Psoas muscle (tissue), 8 donors: ENCODE data around the gene GMFB. TPM values are rescaled to one million over a fixed set of nuclear protein-coding genes. Genes with fewer than 3 reads are reported as not detected.
"Not testable (repeated sequence)": the region's sequence is repeated elsewhere in the genome, so short reads cannot be mapped to it uniquely, and the experiment has no call there.

Experiments
- ATAC-seq, 4 donors: fragments of 200-7000 bp; cut with Tn5 transposase; one replicate each; pipeline ENCODE4 v1.9.1; 2020; ENCODE audit warnings: moderate library complexity in 3 of 4, mild to moderate bottlenecking in 2 of 4
- DNase-seq, 2 donors: peaks; one replicate each; pipeline ENCODE4 v3.0.0-alpha.2; 2020
- H3K27ac ChIP-seq: fragments of 200-600 bp; one replicate; pipeline ENCODE4 v1.8.0; 2022
- H3K27me3 ChIP-seq, 3 donors: fragments of 200-600 bp in 1 of 3; one replicate each; pipeline versions ENCODE4 v1.6.1 to v1.8.0; 2013 to 2022; ENCODE audit warnings: low read length in 2 of 3, mild to moderate bottlenecking in 2 of 3, moderate library complexity in 1 of 3; ENCODE audit not compliant: insufficient read depth in 3 of 3
- H3K36me3 ChIP-seq, 2 donors: fragments of 200-600 bp in 1 of 2; one replicate each; pipeline versions ENCODE4 v1.6.1 to v1.8.0; 2013 to 2022; ENCODE audit warnings: low read depth in 1 of 2, mild to moderate bottlenecking in 1 of 2, moderate library complexity in 1 of 2; ENCODE audit not compliant: insufficient read depth in 1 of 2
- H3K4me1 ChIP-seq: fragments of 200-600 bp; one replicate; pipeline ENCODE4 v1.8.0; 2022
- H3K4me3 ChIP-seq: fragments of 200-600 bp; one replicate; pipeline ENCODE4 v1.8.0; 2022; ENCODE audit warnings: mild to moderate bottlenecking
- H3K9me3 ChIP-seq: fragments of 200-600 bp; one replicate; pipeline ENCODE4 v1.8.0; 2022
- CTCF ChIP-seq: fragments of 200-600 bp; IDR thresholded peaks from one replicate; pipeline ENCODE4 v1.8.0; 2022; ENCODE audit warnings: antibody characterized with exemption
- WGBS, 3 donors: extraction: QIAGEN DNeasy Blood & Tissue Kit; methylation state at CpG; one replicate each; pipeline versions ENCODE4 v1.1.6 to v1.1.7; 2013; 5-methylcytosine and 5-hydroxymethylcytosine counted together
- intact Hi-C, 2 donors: fragments of 100-400 bp; cut with DNase I; formaldehyde crosslinking; loops; one replicate each; pipeline versions ENCODE4 v1.11.0 to v1.14.2; 2022
- polyA plus RNA-seq, 3 donors: library from polyadenylated mRNA; stranded (reverse); fragments of 200-250 nt; gene quantifications; one replicate each; pipeline ENCODE4 v1.2.3, GENCODE V29; 2013
- total RNA-seq, 4 donors: library from RNA; stranded (reverse); fragmentation: NEBNext Ultra II Directional in 2 of 4; extraction: Animal tissue kit (Norgen Biotek cat#: 25700) in 2 of 4; gene quantifications; one replicate each; pipeline versions ENCODE4 v1.2.1 to v1.2.4, GENCODE V29; 2021 to 2023
- donor health status: healthy with polysubstance abuse.
- donor health status: DM: no; HTN: no; CAD: no; lungs with moderate emphysema.
- donor health status: Bipolar disorder and iron deficiency.
- donor health status: healthy.
- donor health status: DM: yes; HTN: yes; CAD: no.
- donor health status: DM: no; HTN: no; CAD: no.
- donor health status: DM: no; HTN: no; CAD: no.
- donor health status: DM: yes; HTN: yes; CAD: no.

GMFB gene
- total and polyA plus RNA-seq, 7 donors: 5.0 to 22.9 (median 14.5) TPM

- H3K36me3 ChIP-seq: no peaks in the 10 kb centered on the region
- H3K4me3 ChIP-seq: no peak overlapping the region
- no peak overlapping the region for H3K27ac ChIP-seq
- no peak for TF ChIP-seq CTCF
- no peaks in the 10 kb centered on the region for H3K9me3 ChIP-seq
- DNase-seq: no peak
- 69 to 75% (median 70%) methylated on average over 18 of the region's 18 CpGs for WGBS, 3 donors
- peaks cover 7% of the 10 kb centered on the region for H3K4me1 ChIP-seq
- ATAC-seq: no peak
- H3K27me3 ChIP-seq: no peaks in the 10 kb centered on the region
- intact Hi-C loops: loop anchor here (5.0 kb wide), 2 partner anchors 38 to 47 kb away; partner anchors contain the start of gene CDKN3 (in 2 of the 2)
Measured at GRCh38 chr14:54443981-54444380, 44.8 kb downstream of the GMFB start.

GRCh38 chr14:54442961-54443360 lies 45.8 kb downstream of the GMFB start:
- DNase-seq: peak in 1 of 2 donors; percentile 13
- H3K4me1 ChIP-seq: peaks cover 10% of the 10 kb centered on the region
- intact Hi-C loops: loop anchor here (5.0 kb wide), 2 partner anchors 39 to 46 kb away; partner anchors contain the start of gene CDKN3 (in 2 of the 2)

GRCh38 chr14:54440873-54441868 lies 47.6 kb downstream of the GMFB start, which contains the start of gene CNIH1:
TSS of gene CNIH1 (minus strand) at chr14:54441374. CDS start at chr14:54441327, 47 bp downstream.
- Histone ChIP-seq H3K9me3 (no peaks in the 10 kb centered on the region), H3K27ac (peak within 1 kb of the TSS; percentile 91), H3K4me1 (peaks cover 10% of the 10 kb centered on the region), H3K27me3 (no peaks in the 10 kb centered on the region), H3K36me3 (peaks cover 0 to 1% of the 10 kb centered on the region in 2 donors), H3K4me3 (peak within 1 kb of the TSS; percentile 85)
- intact Hi-C loops: loop anchor here (5.0 kb wide), 2 partner anchors 41 to 44 kb away; partner anchors contain the start of gene CDKN3 (in 2 of the 2)
- DNase-seq (peak; percentile 92 to 96), ATAC-seq (peak; percentile 98 to 100 (median 99))
- peak; percentile 92 for TF ChIP-seq CTCF
- 0% methylated on average over 66 to 100 of the region's 100 CpGs for WGBS, 3 donors

More at GRCh38 chr14:54442961-54443360, 45.8 kb downstream of the GMFB start:
- H3K27me3 ChIP-seq, H3K4me3 ChIP-seq, H3K36me3 ChIP-seq, ATAC-seq, H3K27ac ChIP-seq, H3K9me3 ChIP-seq: not testable (repeated sequence)
- 96 to 99% (median 98%) methylated on average over 8 to 21 of the region's 23 CpGs for WGBS, 3 donors

GRCh38 chr14:54440476-54440872 lies 48.3 kb downstream of the GMFB start:
- Histone ChIP-seq H3K27me3 (no peaks in the 10 kb centered on the region), H3K36me3 (peaks cover 0 to 7% of the 10 kb centered on the region in 2 donors), H3K4me1 (peaks cover 15% of the 10 kb centered on the region), H3K27ac (peak overlapping the region; percentile 91), H3K9me3 (no peaks in the 10 kb centered on the region), H3K4me3 (peak overlapping the region; percentile 85)
- TF ChIP-seq CTCF: no peak
- intact Hi-C loops: loop anchor here (5.0 kb wide), 2 partner anchors 42 to 43 kb away; partner anchors contain the start of gene CDKN3 (in 2 of the 2)
- ATAC-seq: no peak
- 0 to 3% (median 2%) methylated on average over 5 of the region's 5 CpGs for WGBS, 3 donors
- DNase-seq: no peak

- H3K27ac ChIP-seq: peak overlapping the region; percentile 91
Measured at GRCh38 chr14:54440037-54440436, 48.7 kb downstream of the GMFB start.

More at GRCh38 chr14:54440037-54440436, 48.7 kb downstream of the GMFB start:
- intact Hi-C loops: loop anchor here (5.0 kb wide), 2 partner anchors 42 to 43 kb away; partner anchors contain the start of gene CDKN3 (in 2 of the 2)
- 61 to 69% (median 68%) methylated on average over 7 of the region's 7 CpGs for WGBS, 3 donors
- DNase-seq (no peak), ATAC-seq (no peak)
- TF ChIP-seq CTCF: no peak
- peak overlapping the region; percentile 85 for H3K4me3 ChIP-seq
- H3K27me3 ChIP-seq: no peaks in the 10 kb centered on the region
- no peaks in the 10 kb centered on the region for H3K9me3 ChIP-seq
- peaks cover 0 to 7% of the 10 kb centered on the region in 2 donors for H3K36me3 ChIP-seq
- H3K4me1 ChIP-seq: peaks cover 19% of the 10 kb centered on the region
